Measurements from ENCODE around the gene BLACAT1.
"Not testable (repeated sequence)": the region's sequence is repeated elsewhere in the genome, so short reads cannot be mapped to it uniquely, and the experiment has no call there.

BLACAT1 gene

GRCh38 chr1:205442051-205442725, 13.7 kb downstream of the BLACAT1 start:
- DNase-seq (ENCODE audit: extremely low read depth in 1 of 2, low read depth in 1 of 2), result no peak

- DNase-seq (ENCODE audit: extremely low read depth in 1 of 2, low read depth in 1 of 2), result no peak
Observed at GRCh38 chr1:205441716-205442050, 14.2 kb downstream of the BLACAT1 start.

GRCh38 chr1:205441318-205441633, 14.6 kb downstream of the BLACAT1 start:
- no peak for DNase-seq (ENCODE audit: extremely low read depth in 1 of 2, low read depth in 1 of 2)

- DNase-seq (ENCODE audit: extremely low read depth in 1 of 2, low read depth in 1 of 2), result peak in 1 of 2 donors; percentile 64
Observed at GRCh38 chr1:205440476-205441317, 15.1 kb downstream of the BLACAT1 start.

GRCh38 chr1:205440121-205440475, 15.7 kb downstream of the BLACAT1 start:
- DNase-seq (ENCODE audit: extremely low read depth in 1 of 2, low read depth in 1 of 2), result no peak

- DNase-seq (ENCODE audit: extremely low read depth in 1 of 2, low read depth in 1 of 2), result no peak
Observed at GRCh38 chr1:205438213-205439158, 17.4 kb downstream of the BLACAT1 start.

- no peak for DNase-seq (ENCODE audit: extremely low read depth in 1 of 2, low read depth in 1 of 2)
Observed at GRCh38 chr1:205437570-205437969, 18.3 kb downstream of the BLACAT1 start.

- DNase-seq (ENCODE audit: extremely low read depth in 1 of 2, low read depth in 1 of 2), result no peak
Observed at GRCh38 chr1:205436776-205437410, 19.0 kb downstream of the BLACAT1 start.

- no peak for DNase-seq (ENCODE audit: extremely low read depth in 1 of 2, low read depth in 1 of 2)
Observed at GRCh38 chr1:205435578-205436573, 20.0 kb downstream of the BLACAT1 start.

GRCh38 chr1:205434738-205435137, 21.1 kb downstream of the BLACAT1 start:
- DNase-seq (ENCODE audit: extremely low read depth in 1 of 2, low read depth in 1 of 2), result no peak

GRCh38 chr1:205432692-205433091, 23.2 kb downstream of the BLACAT1 start:
- not testable (repeated sequence) for DNase-seq (ENCODE audit: extremely low read depth in 1 of 2, low read depth in 1 of 2)

- DNase-seq (ENCODE audit: extremely low read depth in 1 of 2, low read depth in 1 of 2), result no peak
Observed at GRCh38 chr1:205432116-205432515, 23.7 kb downstream of the BLACAT1 start.

- peak; percentile 17 to 21 for DNase-seq (ENCODE audit: extremely low read depth in 1 of 2, low read depth in 1 of 2)
Observed at GRCh38 chr1:205430696-205431305, 25.0 kb downstream of the BLACAT1 start.

GRCh38 chr1:205429762-205430695, 25.8 kb downstream of the BLACAT1 start:
- no peak for DNase-seq (ENCODE audit: extremely low read depth in 1 of 2, low read depth in 1 of 2)

GRCh38 chr1:205424901-205425600, 30.8 kb downstream of the BLACAT1 start:
- DNase-seq (ENCODE audit: extremely low read depth in 1 of 2, low read depth in 1 of 2), result no peak

- no peak for DNase-seq (ENCODE audit: extremely low read depth in 1 of 2, low read depth in 1 of 2)
Observed at GRCh38 chr1:205423814-205424399, 31.9 kb downstream of the BLACAT1 start.

GRCh38 chr1:205422993-205423642, 32.7 kb downstream of the BLACAT1 start:
- no peak for DNase-seq (ENCODE audit: extremely low read depth in 1 of 2, low read depth in 1 of 2)
